Camera-type eye (tissue), 1 donor: ENCODE data around the gene OR2A42. TPM values are rescaled to one million over a fixed set of nuclear protein-coding genes. Genes with fewer than 3 reads are reported as not detected.

Source experiments
- total RNA-seq: library from RNA; depleted of rRNA; stranded (reverse); fragments of >200 nt; gene quantifications from one replicate; pipeline ENCODE4 v1.2.3, GENCODE V29; 2014

OR2A42 gene
- 0.16 TPM for total RNA-seq

GRCh38 chr7:144239365-144239764 is at the start of gene OR2A42:
TSS of gene OR2A42 (minus strand) at chr7:144239605. CDS start at chr7:144232843, 6,762 bp downstream.

GRCh38 chr7:144269188-144269587 is 29.8 kb upstream of the OR2A42 start, which contains the start of gene CTAGE8:
TSS of gene CTAGE8 (minus strand) at chr7:144269288. CDS start at chr7:144269250, 38 bp downstream.

GRCh38 chr7:144264692-144265091 is 25.3 kb upstream of the OR2A42 start, which contains the start of gene OR2A7:
TSS of gene OR2A7 (minus strand) at chr7:144264792. CDS start at chr7:144259628, 5,164 bp downstream.

GRCh38 chr7:144195212-144195872 is 44.1 kb downstream of the OR2A42 start, which contains the start of gene ARHGEF35:
TSS of gene ARHGEF35 (minus strand) at chr7:144195833. CDS start at chr7:144188383, 7,450 bp downstream.

GRCh38 chr7:144183166-144183565 is 56.2 kb downstream of the OR2A42 start, which contains the start of gene CTAGE4:
TSS of gene CTAGE4 (plus strand) at chr7:144183466. CDS start at chr7:144183504, 38 bp downstream.

Other genes with a start within 250 kb of the OR2A42 start
- not detected for gene OR6B1, start 239.3 kb downstream of the OR2A42 start, total RNA-seq
- gene OR2A5, start 190.7 kb downstream of the OR2A42 start, total RNA-seq, result not detected
- gene OR2A25, start 169.8 kb downstream of the OR2A42 start, total RNA-seq, result not detected
- not detected for gene OR2A12, start 153.3 kb downstream of the OR2A42 start, total RNA-seq
- gene OR2A2, start 130.0 kb downstream of the OR2A42 start, total RNA-seq, result not detected
- gene OR2A14, start 116.4 kb downstream of the OR2A42 start, total RNA-seq, result not detected
- gene CTAGE4, start 56.1 kb downstream of the OR2A42 start, total RNA-seq, result 2.7 TPM
- 6.2 TPM for gene ARHGEF35, start 43.8 kb downstream of the OR2A42 start, total RNA-seq
- 5.7 TPM for gene OR2A7, start 25.2 kb upstream of the OR2A42 start, total RNA-seq
- 1.0 TPM for gene CTAGE8, start 29.7 kb upstream of the OR2A42 start, total RNA-seq
- gene OR2A1, start 72.8 kb upstream of the OR2A42 start, total RNA-seq, result 0.44 TPM
- 6.9 TPM for gene ARHGEF5, start 115.8 kb upstream of the OR2A42 start, total RNA-seq
- gene NOBOX, start 164.1 kb upstream of the OR2A42 start, total RNA-seq, result not detected